H1 (cell line): Measurements from ENCODE around the gene ZDHHC19. TPM values are rescaled to one million over a fixed set of nuclear protein-coding genes. Genes with fewer than 3 reads are reported as not detected.

Experiments used
- BCL11A ChIP-seq, 2 experiments: IDR thresholded peaks; one replicate each; pipeline ENCODE4 v1.6.1; 2011; ENCODE audit warnings: low read depth in 2 of 2, low read length in 2 of 2, mild to moderate bottlenecking in 2 of 2
- NRF1 ChIP-seq: IDR thresholded peaks from 2 replicates; pipeline ENCODE4 v1.6.1; 2011; ENCODE audit warnings: mild to moderate bottlenecking, low read depth, low read length, improper control_type of control experiment
- SIRT6 ChIP-seq: IDR thresholded peaks from one replicate; pipeline ENCODE4 v1.7.1; 2012; ENCODE audit warnings: low read length, inconsistent platforms
- SIX5 ChIP-seq: IDR thresholded peaks from 2 replicates; pipeline ENCODE4 v1.6.1; 2011; ENCODE audit warnings: mild to moderate bottlenecking, low read depth, low read length
- SRF ChIP-seq: IDR thresholded peaks from 2 replicates; pipeline ENCODE4 v1.6.1; 2011; ENCODE audit warnings: mild to moderate bottlenecking, low read depth, low read length, moderate library complexity
- polyA plus RNA-seq, 7 experiments: library from polyadenylated mRNA; depleted of rRNA in 3 of 7; stranded (reverse) in 5 of 7; unstranded in 2 of 7; fragments of >200 nt in 5 of 7; fragments of 200-250 nt in 2 of 7; gene quantifications; 1 replicate in 5 of 7; 2 replicates in 1 of 7; 4 replicates in 1 of 7; pipeline versions ENCODE4 v1.2.1 to v1.2.3, GENCODE V29; 2011 to 2013; ENCODE audit warnings: missing spikeins in 2 of 7, mixed read lengths in 2 of 7
- total RNA-seq: library from RNA; stranded (reverse); fragmentation: NEBNext Ultra II Directional; extraction: Animal tissue kit (Norgen Biotek cat#: 25700); gene quantifications from 2 replicates; pipeline ENCODE4 v1.2.1, GENCODE V29; 2021
- TF ChIP-seq, protein P1 (sequence below): IDR thresholded peaks from 2 replicates; pipeline ENCODE4 v1.6.1; 2012; ENCODE audit warnings: low read length, inconsistent platforms
- TF ChIP-seq, protein P2 (sequence below): IDR thresholded peaks from 2 replicates; pipeline ENCODE4 v1.6.1; 2012; ENCODE audit warnings: inconsistent platforms

Gene ZDHHC19
- total and polyA plus RNA-seq, 2 of the 8 experiments (the other 6 are each of a cell fraction or from before 2014, with no cell fraction given) = 2.5 to 4.1 TPM

DNA sequence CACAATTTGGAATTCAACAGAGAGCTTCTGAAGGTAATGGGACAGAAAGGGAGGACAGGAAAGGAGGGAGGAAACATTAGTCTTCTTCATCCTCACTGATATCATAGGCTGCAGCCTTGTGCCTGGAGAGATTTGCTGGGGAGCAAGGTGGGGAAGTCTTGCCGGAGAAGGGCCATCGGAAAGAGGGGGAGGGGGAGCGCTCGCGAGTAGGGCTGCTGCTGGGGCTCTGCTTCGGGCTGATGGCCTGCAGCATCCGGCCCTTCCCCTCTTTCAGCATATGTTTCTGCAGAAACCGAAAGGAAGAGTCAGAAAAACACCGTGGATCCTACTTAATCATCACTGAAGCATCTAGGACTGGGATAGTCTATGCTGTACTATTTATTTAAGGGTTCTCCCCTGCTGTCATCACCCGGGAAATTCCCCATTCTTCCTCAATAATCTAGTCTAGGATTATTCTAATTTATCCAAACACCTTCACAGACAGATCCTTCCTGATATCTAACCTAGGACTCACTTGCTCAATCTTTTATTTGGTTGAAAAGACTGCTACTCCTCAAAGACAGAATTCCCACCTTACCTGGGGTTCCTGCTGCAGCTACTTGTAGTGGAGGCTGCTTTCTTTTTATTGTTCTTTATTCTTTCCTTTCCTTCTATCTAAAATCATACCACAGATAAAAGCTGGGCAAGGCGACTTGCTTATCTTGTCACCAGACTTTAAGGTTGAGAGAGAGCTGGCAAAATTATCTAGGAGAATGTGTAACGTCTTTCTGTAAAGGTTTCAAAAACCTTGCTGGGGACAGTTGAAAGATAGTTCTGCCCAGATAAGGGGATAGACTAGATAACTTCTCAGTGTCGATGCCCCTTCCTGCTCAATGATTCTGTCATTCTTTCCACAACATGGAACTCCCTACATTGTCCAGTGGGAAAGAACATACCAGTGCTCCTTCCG is 27.7 kb upstream of the ZDHHC19 start (continued):
- TF ChIP-seq, protein P1, sequence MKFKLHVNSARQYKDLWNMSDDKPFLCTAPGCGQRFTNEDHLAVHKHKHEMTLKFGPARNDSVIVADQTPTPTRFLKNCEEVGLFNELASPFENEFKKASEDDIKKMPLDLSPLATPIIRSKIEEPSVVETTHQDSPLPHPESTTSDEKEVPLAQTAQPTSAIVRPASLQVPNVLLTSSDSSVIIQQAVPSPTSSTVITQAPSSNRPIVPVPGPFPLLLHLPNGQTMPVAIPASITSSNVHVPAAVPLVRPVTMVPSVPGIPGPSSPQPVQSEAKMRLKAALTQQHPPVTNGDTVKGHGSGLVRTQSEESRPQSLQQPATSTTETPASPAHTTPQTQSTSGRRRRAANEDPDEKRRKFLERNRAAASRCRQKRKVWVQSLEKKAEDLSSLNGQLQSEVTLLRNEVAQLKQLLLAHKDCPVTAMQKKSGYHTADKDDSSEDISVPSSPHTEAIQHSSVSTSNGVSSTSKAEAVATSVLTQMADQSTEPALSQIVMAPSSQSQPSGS = no peak
- TF ChIP-seq SIX5 = no peak
- TF ChIP-seq BCL11A (IDR thresholded peaks at IDR 0.05; ENCODE audit: low read depth in 2 of 2, low read length in 2 of 2) = no peak
- TF ChIP-seq SIRT6 = no peak
- no peak for TF ChIP-seq NRF1
- no peak for TF ChIP-seq SRF
- TF ChIP-seq, protein P2, sequence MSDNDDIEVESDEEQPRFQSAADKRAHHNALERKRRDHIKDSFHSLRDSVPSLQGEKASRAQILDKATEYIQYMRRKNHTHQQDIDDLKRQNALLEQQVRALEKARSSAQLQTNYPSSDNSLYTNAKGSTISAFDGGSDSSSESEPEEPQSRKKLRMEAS = no peak
